KBM-7 (cell line): ENCODE data around the gene THOC1.

Source experiments
- DNase-seq: peaks from one replicate; pipeline ENCODE4 v3.0.0-alpha.2; 2015
- in situ Hi-C: fragments of 300-500 bp; cut with MboI; formaldehyde crosslinking; loops from 2 replicates; pipeline ENCODE4 v1.14.3; 2020; ENCODE audit warnings: low sequenced_read_pairs, low pct_unique_long_range_greater_than_20kb, mixed read lengths

THOC1 gene

DNA sequence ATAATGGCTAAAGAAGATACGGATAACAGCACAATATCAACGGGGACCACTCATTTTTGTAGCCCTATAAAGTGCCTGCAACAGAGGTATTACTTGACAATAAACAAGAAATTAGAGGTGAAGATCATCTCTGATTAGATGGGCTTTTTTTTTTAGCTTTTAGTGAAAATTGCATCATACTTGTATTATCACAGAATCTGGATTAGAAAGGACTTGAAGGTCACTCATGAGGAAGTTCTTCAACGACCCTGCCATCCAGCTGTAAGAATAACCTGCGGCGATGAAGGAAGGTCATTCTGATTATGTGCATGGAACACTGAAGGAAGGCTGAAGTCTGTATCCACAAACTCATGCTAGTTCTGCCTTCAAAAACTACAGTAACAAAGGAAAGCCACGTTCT, 40.5 kb downstream of the THOC1 start:
- in situ Hi-C loops, result no loop called here
- DNase-seq, result no peak

DNA sequence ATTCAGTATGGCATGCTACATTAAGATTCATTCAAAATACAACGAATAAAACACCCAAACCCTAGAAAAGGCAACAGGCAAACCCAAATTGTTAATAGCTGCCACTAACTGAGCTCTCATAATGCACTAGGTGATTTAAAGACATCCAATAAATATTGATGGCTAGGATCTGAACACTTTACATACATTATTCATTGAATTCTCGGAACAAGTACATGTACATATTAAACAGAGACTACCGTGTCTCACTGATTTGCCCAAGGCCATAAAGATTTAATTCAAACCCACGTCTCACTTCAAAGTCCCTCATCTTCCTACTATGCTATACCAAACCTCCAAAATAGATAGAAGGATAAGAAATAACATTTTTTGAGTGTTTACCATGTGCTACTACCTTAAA, 42.1 kb downstream of the THOC1 start:
- DNase-seq, result no peak
- in situ Hi-C loops, result no loop called here

DNA sequence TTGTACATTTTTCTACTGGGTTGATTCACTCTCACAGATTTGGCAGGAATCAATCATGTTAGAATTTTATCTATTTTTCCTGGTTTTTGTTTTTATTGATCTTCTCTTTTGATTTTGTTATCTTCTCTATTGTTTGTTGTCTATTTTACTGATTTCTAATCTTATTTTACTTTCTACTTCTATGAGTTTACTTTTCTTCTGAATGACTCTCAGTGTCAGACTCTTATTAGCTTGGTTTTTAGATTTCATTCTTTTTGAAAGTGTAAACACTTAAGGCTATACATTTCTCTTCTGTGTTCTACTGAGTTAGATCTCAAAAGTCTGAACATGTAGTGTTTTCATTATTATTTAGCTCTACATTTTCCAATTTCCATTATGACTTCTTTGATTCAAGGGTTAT, 47.1 kb downstream of the THOC1 start:
- DNase-seq, result no peak
- in situ Hi-C loops, result no loop called here

DNA sequence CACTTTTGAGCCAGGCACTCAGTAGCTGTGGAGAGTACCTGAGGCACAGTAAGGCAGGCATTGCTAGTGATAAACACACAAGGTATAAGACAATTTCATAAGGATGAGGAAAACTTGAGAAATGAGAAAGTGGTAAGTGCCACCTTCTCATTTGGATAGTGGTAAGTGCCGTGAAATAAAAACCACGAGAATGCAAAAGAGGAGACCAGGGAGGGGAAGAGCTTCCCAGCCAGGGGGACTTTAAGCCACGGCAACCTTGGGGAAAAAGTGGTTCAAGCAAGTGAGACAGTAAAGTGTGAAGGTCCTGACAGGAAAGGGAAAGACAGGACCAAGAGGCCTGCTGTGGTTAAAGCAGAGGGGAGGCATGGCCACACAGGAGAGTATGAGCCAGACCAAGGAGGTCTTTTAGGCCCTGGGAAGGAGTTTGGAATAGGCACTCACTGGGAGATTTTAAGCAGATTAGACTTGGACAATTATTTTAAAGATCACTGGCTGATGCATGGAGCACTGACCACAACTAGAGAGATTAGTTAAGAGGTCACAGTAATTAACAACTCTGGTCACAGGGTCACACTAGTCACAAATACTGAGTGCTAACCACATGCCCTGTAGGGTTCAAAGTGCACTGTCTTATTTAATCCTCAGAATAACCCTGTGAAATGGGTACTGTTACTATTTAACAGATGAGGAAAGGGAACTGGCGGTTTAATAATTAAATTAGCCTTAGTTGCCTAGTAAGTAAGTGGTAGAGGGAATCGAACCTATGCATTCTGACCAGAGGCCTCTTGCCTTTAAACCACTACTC, 50.1 kb downstream of the THOC1 start:
- in situ Hi-C loops, result no loop called here
- no peak for DNase-seq

DNA sequence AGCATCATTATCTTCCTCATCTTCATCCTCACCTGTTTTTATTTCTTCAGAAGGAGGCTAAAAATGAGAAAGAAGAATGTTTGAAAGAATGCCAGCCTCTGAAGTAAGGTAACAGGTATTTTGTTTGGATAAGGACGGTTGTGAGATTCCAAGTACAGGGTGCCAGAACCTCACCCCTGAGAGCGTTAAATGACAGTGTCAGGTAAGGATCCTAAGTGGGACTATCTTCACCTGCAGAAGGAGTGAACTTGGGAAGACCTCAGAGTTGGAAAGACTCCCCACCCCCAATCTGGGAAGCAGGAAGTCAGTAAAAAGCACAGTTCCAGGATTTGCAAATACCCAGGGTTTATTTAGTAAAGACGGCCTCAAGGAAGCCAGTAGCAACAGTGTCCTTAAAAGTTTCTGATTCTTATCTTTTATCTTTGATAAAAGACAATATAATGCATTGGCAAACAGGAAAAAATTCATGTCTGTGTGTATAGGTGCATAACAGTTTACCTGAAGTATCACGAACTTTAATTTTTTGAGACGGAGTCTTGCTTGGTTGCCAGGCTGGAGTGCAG, 52.3 kb downstream of the THOC1 start:
- in situ Hi-C loops, result no loop called here
- DNase-seq, result no peak

DNA sequence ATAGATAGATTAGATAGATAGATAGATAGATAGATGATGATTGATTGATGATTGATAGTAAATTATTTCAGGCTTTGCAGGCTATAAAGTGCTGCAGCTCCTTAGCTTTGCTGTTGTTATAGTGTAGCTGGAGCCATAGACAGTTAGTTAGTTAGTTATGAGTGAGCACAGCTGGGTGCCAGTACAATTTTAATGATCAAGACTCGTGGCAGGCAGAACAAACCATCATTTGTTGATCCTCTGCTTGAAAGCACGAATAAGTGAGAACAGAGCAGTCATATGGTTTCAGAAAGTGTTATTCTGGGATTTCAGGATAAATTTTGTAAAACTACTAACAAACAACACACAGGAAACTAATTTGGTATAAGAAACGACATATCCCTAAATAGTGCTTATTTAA, 53.9 kb downstream of the THOC1 start:
- no peak for DNase-seq
- in situ Hi-C loops, result no loop called here

DNA sequence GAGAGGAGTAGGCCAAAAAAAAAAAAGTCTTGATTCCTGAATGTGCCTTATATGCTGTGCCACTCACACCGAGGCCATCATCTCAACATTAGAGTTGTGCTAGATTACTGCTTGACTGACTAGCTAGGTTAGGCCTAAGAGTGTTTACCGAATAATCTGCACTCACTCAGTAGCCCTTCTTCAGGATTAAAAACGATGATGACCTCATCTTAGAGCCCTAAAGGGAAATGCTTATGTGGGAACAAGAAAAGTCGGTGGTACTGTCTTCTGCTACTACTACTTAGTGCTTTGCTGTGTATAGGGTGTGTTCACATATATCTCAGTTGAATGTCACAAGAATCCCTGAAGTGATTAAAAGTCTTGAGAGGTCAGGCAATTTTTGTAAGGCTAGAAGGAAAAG, 54.3 kb downstream of the THOC1 start:
- in situ Hi-C loops, result no loop called here
- DNase-seq, result no peak

DNA sequence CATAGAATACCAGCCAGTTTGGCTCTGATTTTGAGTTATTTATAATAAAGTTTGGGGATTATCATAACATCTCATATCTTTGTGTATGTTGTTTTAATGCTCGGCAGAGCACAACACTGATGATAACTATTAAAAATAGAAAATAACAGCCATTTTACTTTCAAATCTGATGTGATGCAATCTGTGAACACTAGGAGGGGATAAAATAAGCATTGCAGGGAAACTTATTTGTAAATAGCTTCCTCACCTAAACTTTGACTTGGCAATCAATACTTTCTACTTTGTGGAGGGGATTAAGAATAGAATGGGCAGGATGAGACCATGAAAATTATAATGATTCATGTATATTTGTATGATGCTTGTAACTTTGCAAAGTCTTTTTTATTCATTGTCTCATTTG, 55.1 kb downstream of the THOC1 start:
- in situ Hi-C loops, result no loop called here
- DNase-seq, result no peak

DNA sequence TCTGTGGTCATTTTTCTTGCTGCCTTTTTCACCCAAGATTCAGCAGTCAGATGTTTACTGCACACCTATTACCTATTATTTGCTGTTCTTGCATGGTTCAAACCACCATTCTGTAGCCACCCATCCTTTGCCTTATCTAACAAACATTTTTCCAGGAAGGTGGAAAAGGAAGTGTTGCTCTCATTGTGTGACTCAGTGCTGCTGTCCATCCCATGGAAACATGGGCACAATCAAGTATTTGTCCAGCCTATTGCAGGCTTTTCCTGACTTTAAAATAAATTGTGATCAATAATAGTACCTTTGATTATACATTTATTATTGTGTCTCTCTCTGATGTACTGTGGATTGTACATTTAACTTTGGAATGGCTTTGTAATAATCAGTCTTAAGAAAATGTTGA, 56.3 kb downstream of the THOC1 start:
- in situ Hi-C loops, result no loop called here
- no peak for DNase-seq

DNA sequence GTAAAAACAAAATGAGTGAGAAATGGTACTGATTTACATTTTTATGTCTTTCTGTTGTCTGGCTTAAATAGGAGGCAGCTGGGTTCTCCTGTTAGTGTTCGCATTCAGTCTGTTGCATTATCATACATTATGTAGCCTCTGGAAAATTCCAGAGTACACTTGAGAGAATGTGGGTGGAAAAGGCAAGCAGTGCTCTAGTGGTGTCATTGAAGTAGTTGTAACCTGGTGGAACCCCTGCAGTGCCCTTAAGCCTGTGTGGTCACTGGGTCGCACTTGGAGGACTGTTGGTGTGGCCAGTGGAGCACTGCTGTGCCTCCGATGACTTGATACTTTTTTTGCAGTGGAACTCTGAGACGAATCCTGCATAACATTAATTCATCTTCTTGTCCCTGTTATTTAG, 57.1 kb downstream of the THOC1 start:
- in situ Hi-C loops, result no loop called here

DNA sequence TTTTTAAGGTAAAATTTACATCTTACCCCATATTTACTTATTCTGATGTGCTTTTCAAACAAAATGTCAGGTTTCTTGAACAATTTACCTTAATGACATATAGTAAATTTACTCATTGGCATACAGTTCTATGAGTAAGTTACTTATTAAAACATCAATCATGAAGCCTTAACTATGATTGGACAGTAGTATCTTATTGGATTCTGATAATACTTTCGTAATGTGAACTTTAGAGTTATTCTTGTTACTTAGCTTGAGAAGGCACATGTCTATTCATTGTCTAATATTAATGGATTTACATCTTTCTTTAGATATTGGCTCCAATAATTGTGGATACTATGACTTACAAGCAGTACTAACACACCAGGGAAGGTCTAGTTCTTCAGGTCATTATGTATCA, 57.8 kb downstream of the THOC1 start:
- no peak for DNase-seq
- in situ Hi-C loops, result no loop called here

More for the DNA sequence above, 57.1 kb downstream of the THOC1 start:
- DNase-seq, result no peak

DNA sequence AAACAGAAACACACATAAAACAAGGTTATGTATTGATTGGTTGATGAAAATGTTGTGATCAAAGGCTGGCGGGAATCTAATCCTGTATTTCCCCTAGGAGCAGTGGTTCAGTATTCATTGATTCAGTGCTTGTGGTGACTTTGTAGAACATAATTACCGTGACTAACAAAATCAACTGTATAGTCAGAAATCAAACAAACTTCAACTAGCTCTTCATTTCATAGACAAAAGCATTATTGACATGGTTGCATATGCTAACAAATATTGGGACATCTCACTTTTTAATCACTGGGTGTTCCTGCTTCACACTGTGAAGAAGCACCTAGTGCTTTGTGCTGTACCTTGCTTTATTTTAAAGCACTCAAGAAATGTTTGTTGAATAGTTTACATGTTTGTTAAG, 68.1 kb downstream of the THOC1 start:
- in situ Hi-C loops, result no loop called here
- no peak for DNase-seq

DNA sequence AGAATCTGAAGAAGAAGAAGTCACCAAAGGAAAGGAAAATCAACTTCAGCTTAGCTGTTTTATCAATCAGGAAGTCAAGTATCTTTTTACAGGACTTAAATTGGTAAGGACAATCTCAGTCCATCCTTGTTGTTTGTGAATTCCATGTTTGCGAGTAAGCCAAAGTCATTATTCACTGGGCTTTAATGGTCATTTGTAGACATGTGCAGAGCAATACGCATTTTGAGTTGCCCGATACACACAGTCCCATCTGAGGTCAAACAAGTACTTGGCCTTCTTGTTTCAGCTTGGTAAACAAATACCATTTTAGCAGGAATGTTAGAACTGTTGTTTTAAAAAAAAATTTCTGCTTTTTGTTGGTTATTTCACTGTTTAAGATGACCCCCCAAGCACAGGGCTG, 68.6 kb downstream of the THOC1 start:
- DNase-seq, result no peak
- in situ Hi-C loops, result no loop called here

DNA sequence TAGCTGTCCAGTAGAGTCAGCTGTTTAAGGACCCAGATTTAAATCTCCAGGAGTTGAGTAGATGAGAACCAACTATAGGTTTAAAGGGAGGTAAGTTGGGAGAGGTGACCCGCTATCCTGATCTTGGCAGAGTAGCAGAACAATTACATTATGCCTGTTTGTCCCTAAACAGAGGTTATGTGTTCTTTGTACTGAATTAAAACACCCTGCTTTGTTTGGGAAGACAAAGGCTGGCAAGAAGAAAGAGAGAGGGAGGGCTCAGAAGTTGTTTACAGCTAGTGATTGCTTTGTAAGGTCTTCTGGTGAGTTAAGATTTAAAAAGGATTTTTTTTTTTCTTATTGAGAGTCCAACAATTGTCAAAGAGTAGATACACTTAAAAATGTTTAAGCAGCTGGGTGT, 72.2 kb downstream of the THOC1 start:
- no peak for DNase-seq
- in situ Hi-C loops, result no loop called here

DNA sequence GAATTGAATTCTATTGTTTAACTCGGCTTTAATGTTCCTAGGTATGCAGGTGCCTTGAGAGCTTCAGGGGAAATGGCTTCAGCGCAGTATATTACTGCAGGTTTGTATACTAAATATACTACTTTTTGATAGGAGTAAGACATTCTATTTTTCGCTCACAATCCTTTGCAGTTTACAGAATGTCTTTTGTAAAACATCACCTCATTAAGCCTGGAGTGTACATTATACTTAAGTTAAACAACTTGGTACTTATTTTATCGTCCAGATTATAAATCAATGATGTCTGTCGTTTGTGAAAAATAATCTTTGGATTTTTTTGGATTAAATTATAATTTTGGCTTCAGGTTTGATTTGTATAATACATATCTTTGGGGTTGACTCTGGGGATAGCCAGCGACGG, 75.0 kb downstream of the THOC1 start:
- DNase-seq, result no peak
- in situ Hi-C loops, result no loop called here

DNA sequence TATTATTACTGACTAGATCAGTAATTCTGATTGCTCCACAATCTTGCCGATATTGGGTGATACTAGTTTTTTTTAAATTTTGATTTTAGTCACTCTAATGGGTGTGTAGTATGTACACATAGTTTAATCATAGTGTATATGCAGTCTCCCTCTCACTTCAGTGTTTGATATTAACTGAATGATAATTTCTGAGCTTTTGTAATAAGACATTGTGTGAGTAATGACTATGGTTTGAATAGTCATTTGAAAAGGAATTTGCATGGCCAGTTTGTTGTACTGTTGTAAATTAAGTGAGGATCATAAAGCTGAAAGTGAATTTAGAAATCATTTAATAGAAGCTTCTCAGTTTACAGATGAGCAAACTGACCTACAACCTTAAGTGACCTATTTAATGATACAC, 76.1 kb downstream of the THOC1 start:
- in situ Hi-C loops, result no loop called here
- DNase-seq, result no peak

DNA sequence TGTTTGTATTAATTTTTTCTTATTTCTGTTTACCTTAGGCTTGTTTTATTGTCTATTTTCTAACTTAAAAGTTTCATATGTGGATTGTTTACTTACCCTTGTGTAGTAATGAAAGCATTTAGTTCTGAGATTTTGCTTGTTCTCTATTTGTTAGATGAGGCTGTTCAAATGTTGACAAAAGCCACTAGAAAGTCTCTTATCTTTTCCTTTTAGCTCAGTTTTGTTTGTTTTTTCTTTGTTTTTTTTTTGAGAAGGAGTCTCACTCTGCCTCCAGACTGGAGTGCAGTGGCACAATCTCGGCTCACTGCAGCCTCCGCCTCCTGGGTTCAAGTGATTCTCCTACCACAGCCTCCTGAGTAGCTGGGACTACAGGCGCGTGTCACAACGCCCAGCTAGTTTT, 78.6 kb downstream of the THOC1 start:
- in situ Hi-C loops, result no loop called here
- DNase-seq, result no peak

DNA sequence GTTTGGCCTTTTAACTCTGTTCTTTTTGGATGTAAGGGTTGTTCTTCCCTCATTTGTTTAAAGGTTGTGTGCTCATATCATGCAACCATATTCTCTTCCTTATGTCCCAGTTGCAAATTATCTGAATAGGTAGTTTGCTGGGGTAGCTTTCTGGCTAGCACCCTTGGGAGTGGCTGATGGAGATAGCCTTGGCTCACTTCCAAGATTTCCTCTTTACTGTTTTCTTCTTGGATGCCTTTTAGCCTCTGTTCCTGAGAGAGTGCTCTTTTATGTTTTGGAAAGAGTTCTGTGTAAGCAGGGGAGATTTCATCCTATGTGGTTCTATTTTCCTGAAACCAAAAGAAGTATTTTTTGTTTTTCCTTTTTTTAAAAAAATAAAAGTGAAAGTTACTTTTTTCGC, 84.1 kb downstream of the THOC1 start:
- in situ Hi-C loops, result no loop called here
- DNase-seq, result no peak

DNA sequence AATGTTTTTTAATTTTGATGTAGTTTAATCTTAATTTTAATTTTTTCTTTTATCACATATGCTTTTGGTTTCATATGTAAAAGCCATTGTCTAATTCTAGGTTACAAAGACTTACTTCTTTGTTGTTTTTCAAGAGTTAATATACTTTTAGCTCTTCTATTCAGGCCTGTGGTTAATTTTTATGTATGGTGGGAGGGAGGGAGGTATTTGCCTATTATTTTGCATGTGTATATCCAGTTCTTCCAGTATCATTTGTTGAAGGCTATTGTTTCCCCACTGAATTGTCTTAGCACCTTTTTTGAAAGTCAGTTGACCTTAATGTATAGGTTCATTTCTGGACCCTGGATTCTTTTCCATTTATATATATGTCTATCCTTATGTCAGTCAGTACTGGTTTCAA, 86.1 kb downstream of the THOC1 start:
- in situ Hi-C loops, result no loop called here
- no peak for DNase-seq

DNA sequence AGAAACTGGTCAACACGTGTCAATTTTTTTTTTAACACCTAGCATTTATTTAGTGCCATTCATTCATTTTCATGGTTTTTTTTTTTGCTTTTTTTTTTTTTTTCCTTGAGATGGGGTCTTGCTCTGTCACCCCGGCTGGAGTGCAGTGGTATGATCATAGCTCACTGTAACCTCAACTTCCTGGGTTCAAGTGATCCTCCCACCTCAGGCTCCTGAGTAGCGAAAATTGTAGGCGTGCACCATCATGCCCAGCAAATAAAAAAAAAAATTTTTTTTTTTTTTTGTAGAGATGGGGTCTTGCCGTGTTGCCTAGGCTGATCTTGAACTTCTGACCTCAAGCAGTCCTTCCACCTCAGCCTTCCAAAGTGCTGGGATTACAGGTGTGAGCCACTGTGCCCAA, 88.3 kb downstream of the THOC1 start:
- in situ Hi-C loops, result no loop called here
- DNase-seq, result no peak

DNA sequence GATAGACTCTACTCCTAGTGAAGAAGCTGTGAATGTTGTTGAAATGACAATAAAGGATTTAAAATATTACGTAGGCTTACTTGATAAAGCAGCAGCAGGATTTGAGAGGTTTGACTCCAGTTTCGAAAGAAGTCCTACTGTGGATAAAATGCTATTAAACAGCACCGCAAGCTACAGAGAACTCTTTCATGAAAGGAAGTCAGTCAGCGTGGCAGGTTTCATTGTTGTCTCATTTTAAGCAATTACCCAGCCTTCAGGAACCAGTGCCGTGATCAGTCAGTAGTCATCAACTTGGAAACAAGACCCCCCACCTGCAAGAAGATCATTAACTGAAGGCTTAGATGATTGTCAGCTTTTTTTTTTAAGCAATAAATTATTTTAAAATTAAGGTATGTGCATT, 95.5 kb downstream of the THOC1 start:
- in situ Hi-C loops, result no loop called here
- no peak for DNase-seq
